HG02938 (cell line): ENCODE measurements around the gene BTBD17.
"Not testable (repeated sequence)": the region's sequence is repeated elsewhere in the genome, so short reads cannot be mapped to it uniquely, and the experiment has no call there.

ENCODE experiments used
- ATAC-seq: cut with Tn5 transposase; IDR thresholded peaks from one replicate; pipeline ENCODE4 v1.9.1; 2021; ENCODE audit warnings: mild to moderate bottlenecking, moderate library complexity; ENCODE audit not compliant: unreplicated experiment

Gene BTBD17

GRCh38 chr17:74361230-74362068 is at the start of gene BTBD17:
Gene BTBD17 (minus strand): TSS chr17:74361868. CDS start chr17:74361819, 49 bp downstream.
- ATAC-seq: no peak

- no peak for ATAC-seq
These were observed 48.4 kb upstream of the BTBD17 start for GRCh38 chr17:74410001-74410443.

GRCh38 chr17:74408815-74409214 is 47.1 kb upstream of the BTBD17 start:
- no peak for ATAC-seq

- ATAC-seq: no peak
These were observed 46.6 kb upstream of the BTBD17 start for GRCh38 chr17:74408262-74408661.

- ATAC-seq: no peak
These were observed 45.7 kb upstream of the BTBD17 start for GRCh38 chr17:74407384-74407783.

GRCh38 chr17:74405311-74405710 is 43.6 kb upstream of the BTBD17 start:
- not testable (repeated sequence) for ATAC-seq

GRCh38 chr17:74404789-74405188 is 43.1 kb upstream of the BTBD17 start:
- no peak for ATAC-seq

- no peak for ATAC-seq
These were observed 42.5 kb upstream of the BTBD17 start for GRCh38 chr17:74404218-74404617.

- ATAC-seq: no peak
These were observed 42.0 kb upstream of the BTBD17 start for GRCh38 chr17:74403512-74404137.

GRCh38 chr17:74402048-74402447 is 40.4 kb upstream of the BTBD17 start:
- ATAC-seq: no peak

GRCh38 chr17:74396567-74396966 is 34.9 kb upstream of the BTBD17 start:
- no peak for ATAC-seq

- no peak for ATAC-seq
These were observed 33.3 kb upstream of the BTBD17 start for GRCh38 chr17:74394977-74395376.

GRCh38 chr17:74394275-74394950 is 32.7 kb upstream of the BTBD17 start:
- ATAC-seq: no peak

GRCh38 chr17:74393346-74393942 is 31.8 kb upstream of the BTBD17 start:
- ATAC-seq: no peak

- no peak for ATAC-seq
These were observed 31.2 kb upstream of the BTBD17 start for GRCh38 chr17:74392848-74393247.

GRCh38 chr17:74391771-74392170 is 30.1 kb upstream of the BTBD17 start:
- no peak for ATAC-seq

GRCh38 chr17:74390680-74391653 is 29.3 kb upstream of the BTBD17 start:
- ATAC-seq: no peak

- no peak for ATAC-seq
These were observed 28.4 kb upstream of the BTBD17 start for GRCh38 chr17:74389937-74390679.

- ATAC-seq: no peak
These were observed 27.6 kb upstream of the BTBD17 start for GRCh38 chr17:74389084-74389753.
